HG03097 (cell line): Measurements from ENCODE around the gene ARFRP1.
"Not testable (repeated sequence)": the region's sequence is repeated elsewhere in the genome, so short reads cannot be mapped to it uniquely, and the experiment has no call there.

Experiments used
- ATAC-seq: cut with Tn5 transposase; IDR thresholded peaks from one replicate; pipeline ENCODE4 v1.9.1; 2021; ENCODE audit not compliant: unreplicated experiment, low FRiP score

The ARFRP1 gene

DNA sequence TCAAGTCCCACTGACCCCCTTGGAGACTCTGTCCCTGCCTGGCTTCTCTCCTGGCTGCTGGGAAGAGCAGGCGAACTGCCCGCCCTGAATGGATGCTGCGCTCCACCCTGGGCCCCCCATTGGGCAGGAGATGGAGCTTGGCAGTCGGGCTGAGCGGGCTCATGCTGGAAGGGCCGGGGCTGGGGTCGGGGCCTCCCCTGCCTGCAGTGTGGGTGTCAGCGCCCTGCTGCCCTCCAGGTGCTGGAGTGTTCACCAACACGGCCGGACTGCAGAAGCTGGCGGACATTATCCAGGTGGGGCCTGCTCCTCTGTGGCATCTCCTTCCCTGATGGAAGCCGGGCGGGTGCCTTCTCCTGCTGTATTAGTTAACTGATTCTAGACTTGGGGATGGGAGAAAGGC is 27.3 kb downstream of the ARFRP1 start:
- ATAC-seq: no peak

- no peak for ATAC-seq
These were observed 27.9 kb downstream of the ARFRP1 start for GRCh38 chr20:63679799-63680305.

GRCh38 chr20:63678667-63679465 is 28.9 kb downstream of the ARFRP1 start:
- ATAC-seq: no peak

DNA sequence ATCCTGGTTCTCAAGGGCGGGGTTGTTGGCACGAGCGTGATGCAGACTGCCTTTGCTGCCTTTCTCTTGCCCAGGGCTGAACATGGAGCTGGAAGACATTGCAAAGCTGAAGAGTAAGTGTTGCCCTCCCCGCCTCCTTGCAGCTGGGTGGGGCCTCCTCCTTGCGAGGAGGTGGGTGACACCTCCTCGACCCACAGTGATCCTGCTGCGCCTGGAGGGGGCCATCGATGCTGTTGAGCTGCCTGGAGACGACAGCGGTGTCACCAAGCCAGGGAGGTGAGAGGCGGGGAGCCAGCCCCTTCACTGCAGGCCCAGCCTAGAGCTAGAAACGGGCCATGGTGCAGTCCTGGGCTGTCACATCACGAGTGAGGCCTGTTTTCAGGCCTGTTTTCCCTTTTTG is 29.7 kb downstream of the ARFRP1 start:
- no peak for ATAC-seq

DNA sequence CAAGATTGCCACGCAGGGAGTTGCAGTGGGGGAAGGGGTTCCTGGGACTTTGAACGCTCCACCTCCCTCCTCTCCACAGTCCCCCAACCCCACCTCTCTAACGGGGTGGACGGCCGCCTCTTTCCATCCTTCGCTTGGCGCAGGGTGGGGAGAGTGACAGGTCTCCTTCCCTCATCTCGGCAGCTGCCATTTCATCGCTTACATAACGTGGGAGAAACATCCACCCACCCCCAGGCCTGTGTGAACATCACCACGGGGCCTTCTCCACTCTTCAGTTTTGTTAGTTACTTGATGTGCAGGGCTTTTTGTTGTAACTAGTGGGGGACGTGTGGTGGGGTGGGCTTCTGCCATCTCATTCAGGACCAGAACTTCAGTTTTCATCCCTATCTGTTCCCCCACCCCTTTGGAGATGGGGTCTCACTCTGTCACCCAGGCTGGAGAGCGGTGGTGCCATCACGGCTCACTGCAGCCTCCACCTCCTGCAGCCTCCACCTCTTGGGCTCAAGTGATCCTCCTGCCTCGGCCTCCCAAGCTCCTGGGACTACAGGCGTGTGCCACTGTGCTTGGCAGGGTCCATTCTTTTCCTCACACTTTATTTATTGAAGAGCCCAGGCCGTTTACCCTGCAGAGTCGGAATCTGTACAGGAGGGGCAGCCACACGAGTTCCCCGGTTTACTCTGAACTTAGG is 32.0 kb downstream of the ARFRP1 start:
- no peak for ATAC-seq

DNA sequence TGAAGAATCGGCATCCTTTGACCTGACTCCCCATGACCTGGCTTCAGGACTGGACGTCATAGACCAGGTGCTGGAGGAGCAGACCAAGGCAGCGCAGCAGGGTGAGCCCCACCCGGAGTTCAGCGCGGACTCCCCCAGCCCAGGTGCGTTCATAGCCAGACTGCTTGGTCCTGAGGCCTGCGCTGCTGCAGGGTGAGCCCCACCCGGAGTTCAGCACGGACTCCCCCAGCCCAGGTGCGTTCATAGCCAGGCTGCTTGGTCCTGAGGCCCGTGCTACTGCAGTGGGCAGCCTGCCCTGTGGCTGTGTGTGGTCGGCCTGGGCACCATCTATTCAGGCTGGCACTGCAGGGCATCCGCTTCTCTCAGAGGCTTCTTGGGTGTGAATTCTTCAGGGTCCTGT is 33.8 kb downstream of the ARFRP1 start:
- ATAC-seq: no peak

DNA sequence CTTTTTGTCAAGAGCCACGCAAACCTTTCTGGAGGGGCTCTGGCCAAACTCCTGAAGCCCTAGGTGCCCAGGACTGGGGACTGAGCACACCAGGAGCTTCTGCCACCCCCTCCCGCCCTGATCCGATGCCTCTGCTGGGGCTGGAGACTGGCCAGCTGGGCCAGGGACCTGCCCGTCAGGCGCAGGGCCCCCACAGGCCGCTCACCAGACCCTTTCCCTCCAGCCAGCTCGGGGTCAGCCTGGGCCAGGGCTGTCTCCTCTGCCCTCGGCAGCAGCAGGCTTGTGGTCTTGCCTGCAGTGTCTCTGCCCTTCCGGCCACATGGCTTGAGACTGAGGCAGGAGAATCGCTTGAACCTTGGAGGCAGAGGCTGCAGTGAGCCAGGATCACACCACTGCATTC is 35.1 kb downstream of the ARFRP1 start:
- ATAC-seq: no peak

DNA sequence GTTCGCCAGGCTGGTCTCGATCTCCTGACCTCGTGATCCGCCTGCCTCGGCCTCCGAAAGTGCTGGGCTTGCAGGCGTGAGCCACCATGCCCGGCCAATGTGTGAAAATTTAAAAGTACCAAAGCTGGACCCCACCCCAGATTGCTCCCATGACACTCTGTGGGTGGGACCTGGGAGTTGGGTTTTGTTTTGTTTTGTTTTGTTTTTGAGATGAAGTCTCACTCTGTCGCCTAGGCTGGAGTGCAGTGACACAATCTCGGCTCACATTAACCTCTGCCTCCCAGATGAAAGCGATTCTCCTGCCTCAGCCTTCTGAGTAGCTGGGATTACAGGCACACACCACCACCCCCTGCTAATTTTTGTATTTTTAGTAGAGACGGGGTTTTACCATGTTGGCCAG is 36.1 kb downstream of the ARFRP1 start:
- ATAC-seq: not testable (repeated sequence)

GRCh38 chr20:63668351-63668750 is 39.4 kb downstream of the ARFRP1 start:
- no peak for ATAC-seq

DNA sequence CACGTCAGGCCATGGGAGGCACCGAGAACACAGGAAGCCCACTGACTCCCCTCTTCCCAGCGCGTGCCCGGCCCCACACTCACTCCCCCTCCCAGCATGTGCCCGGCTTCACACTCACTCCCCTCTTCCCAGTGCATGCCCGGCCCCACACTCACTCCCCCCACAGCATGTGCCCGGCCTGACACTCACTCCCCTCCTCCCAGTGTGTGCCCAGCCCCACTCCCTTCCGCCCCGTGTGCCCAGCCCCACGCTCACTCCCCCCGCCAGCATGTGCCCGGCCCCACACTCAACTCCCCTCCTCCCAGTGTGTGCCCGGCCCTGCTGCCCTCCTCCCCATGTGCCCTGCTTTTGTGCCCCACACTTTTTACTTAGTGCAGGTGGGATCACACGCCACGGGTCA is 39.9 kb downstream of the ARFRP1 start:
- no peak for ATAC-seq

DNA sequence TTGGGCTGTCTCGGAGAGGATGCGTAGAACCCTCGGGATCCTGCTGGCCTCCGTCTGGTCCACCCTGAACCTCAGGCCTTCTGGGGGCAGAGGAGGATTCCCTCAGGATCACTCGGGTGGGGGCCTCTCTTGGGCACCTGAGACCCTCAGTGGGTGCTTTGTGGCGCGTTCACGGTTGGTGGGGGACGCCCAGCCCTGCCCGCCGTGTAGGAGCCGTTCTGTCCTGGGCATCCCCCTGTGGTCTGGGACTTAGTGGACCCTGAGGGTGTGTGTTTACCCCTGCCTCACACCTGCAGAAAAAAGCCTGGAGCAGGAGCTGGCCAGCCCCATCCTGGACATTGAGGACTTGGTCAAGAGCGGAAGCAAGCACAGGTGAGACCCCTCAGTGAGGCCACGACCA is 42.1 kb downstream of the ARFRP1 start:
- ATAC-seq: no peak

- no peak for ATAC-seq
These were observed 42.7 kb downstream of the ARFRP1 start for GRCh38 chr20:63664861-63665594.

DNA sequence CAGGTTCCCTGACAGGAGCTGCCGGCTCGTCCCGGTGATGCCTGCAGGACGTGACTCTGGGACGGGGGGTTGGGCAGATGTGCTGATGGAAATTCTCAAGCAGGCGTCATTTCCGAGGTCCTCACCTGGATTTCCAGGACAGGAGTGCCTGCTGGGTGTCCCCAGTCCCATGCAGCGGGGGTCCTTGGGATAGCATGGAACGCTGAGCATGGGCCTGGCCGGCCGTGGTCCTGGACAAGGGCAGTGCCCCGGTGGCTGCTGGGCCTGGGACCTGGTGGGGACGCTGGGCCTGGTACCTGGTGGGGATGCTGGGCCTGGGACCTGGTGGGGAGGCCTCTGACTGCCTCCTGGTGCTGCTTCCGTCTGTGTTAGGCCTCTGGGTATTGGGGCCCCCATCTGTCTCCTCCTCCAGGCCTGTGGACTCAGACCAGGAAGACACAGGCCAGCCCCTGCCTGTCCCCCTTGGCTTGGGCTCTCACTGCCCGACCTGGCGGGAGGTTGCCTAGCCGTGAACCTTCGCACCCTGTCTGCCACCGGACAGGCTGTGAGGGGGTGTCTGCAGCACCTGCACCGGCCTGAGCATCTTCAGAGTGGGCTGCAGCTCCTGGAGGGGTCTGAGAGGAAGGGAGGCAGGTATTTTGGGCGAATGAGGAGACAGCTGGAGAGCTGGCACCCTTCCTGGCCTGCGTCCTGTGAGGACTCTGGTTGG is 43.5 kb downstream of the ARFRP1 start:
- no peak for ATAC-seq

- no peak for ATAC-seq
These were observed 44.3 kb downstream of the ARFRP1 start for GRCh38 chr20:63663332-63664066.

DNA sequence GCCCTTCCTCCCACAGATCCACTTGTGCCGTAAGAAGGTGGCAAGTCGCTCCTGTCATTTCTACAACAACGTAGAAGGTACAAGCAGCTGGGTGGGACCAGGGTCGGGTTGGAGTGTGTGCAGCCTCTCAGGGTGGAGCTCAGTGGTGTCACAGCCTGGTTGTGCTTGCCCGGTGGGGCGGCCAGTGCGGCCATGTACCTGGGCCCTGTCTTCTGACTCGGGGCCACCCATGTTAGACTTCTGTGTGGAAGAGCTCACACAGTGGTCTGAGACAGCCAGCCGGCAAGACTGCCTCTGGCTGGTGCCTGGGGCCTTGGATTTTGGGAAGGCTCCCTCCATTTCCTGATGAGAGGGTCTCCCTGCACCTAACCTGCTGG is 45.0 kb downstream of the ARFRP1 start:
- ATAC-seq: no peak

DNA sequence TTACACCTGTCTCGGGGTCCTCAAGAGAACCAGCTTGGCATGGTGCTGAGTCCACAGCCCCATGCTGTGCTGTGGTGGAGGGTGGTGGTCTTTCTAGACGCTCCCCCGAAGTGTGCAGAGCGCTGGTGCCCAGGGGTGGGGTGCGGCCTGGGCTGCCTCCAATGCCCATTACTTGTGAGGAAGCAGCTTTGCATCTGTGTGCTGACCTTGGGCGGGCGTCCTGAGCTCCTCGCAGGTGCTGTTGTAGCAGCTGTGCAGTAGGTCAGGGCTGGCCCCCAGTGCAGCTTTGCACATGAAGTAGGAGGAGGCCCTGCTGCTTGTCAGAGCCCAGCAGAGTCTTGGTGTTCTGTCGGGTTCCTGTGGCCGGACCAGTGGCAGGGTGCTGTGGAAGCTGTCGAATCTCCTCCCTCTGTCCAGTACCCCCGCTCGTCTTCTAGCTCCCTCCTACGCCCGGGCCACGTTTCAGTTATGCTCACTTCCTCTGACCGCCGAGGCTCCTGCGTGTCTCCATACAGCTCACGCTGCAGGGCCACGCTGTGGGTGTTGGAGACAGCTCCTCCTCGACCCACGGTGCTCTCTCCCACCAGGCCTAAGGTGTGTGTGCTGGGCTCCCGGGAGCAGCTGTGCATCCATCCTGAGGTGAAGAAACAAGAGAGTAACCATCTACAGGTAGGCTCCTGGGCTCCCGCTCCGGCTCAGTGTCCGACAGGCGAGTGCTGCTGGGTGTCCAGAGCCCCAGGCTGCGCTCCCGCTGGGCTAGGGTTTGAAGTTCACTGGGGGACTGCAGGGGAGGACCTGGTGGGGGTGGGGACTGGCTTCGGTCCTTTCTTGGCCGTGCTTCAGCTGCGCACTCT is 45.6 kb downstream of the ARFRP1 start:
- ATAC-seq: no peak

DNA sequence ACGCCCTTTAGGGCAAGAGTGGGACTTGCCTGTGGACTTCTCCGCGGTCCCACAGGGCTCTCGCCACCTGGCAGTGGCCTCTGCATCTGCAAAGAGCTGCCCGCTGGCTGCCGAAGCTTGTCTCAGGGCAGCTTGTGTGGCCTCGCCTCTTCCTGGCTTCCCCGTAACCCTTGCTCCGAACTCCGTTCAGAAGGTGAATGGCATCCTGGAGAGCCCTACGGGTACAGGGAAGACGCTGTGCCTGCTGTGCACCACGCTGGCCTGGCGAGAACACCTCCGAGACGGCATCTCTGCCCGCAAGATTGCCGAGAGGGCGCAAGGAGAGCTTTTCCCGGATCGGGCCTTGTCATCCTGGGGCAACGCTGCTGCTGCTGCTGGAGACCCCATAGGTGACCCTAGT is 46.7 kb downstream of the ARFRP1 start:
- no peak for ATAC-seq

DNA sequence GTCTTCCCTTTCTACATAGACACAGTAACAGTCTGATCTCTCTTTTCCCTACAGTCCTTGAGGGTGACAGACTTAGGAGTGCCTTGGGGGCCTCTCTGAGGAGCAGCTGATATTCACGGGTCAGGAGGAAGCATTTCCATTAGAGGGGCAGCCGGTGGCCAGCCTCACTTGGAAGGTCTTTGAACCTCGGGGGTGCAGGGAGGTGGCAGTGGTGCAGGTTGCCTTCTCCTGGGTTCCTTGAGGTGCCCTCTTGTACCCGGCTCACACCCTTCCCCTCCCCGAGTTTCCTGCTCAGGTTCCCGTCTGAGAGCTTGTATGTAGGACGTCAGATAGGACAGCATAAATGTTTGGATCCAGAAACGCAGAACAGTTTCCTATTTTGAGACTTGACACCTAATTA is 47.2 kb downstream of the ARFRP1 start:
- no peak for ATAC-seq

GRCh38 chr20:63660174-63660573 is 47.6 kb downstream of the ARFRP1 start:
- not testable (repeated sequence) for ATAC-seq
